ENCODE measurements around the gene HLA-G.
"Not testable (repeated sequence)": the region's sequence is repeated elsewhere in the genome, so short reads cannot be mapped to it uniquely, and the experiment has no call there.

HLA-G gene

GRCh38 chr6:29827579-29828470 lies at the start of gene HLA-G:
Gene HLA-G (plus strand): TSS chr6:29827825. CDS start chr6:29827845, 20 bp downstream.
- DNase-seq (ENCODE audit: low spot score): no peak

- DNase-seq (ENCODE audit: low spot score): not testable (repeated sequence)
These were observed 47.5 kb upstream of the HLA-G start for GRCh38 chr6:29780019-29780698.

GRCh38 chr6:29789176-29789575 lies 38.4 kb upstream of the HLA-G start:
- DNase-seq (ENCODE audit: low spot score): no peak

GRCh38 chr6:29790626-29791025 lies 37.0 kb upstream of the HLA-G start:
- DNase-seq (ENCODE audit: low spot score): no peak

GRCh38 chr6:29791162-29791561 lies 36.5 kb upstream of the HLA-G start:
- no peak for DNase-seq (ENCODE audit: low spot score)

- DNase-seq (ENCODE audit: low spot score): peak; percentile 24
These were observed 35.9 kb upstream of the HLA-G start for GRCh38 chr6:29791786-29792122.

- DNase-seq (ENCODE audit: low spot score): peak; percentile 66
These were observed 35.2 kb upstream of the HLA-G start for GRCh38 chr6:29792123-29793035.

- no peak for DNase-seq (ENCODE audit: low spot score)
These were observed 34.6 kb upstream of the HLA-G start for GRCh38 chr6:29793036-29793356.

GRCh38 chr6:29793796-29794195 lies 33.8 kb upstream of the HLA-G start:
- no peak for DNase-seq (ENCODE audit: low spot score)

GRCh38 chr6:29796026-29796425 lies 31.6 kb upstream of the HLA-G start:
- DNase-seq (ENCODE audit: low spot score): no peak

GRCh38 chr6:29797135-29797534 lies 30.5 kb upstream of the HLA-G start:
- DNase-seq (ENCODE audit: low spot score): peak; percentile 47

GRCh38 chr6:29797966-29798365 lies 29.7 kb upstream of the HLA-G start:
- no peak for DNase-seq (ENCODE audit: low spot score)

- no peak for DNase-seq (ENCODE audit: low spot score)
These were observed 27.4 kb upstream of the HLA-G start for GRCh38 chr6:29800254-29800653.

- no peak for DNase-seq (ENCODE audit: low spot score)
These were observed 21.2 kb upstream of the HLA-G start for GRCh38 chr6:29806387-29806786.

GRCh38 chr6:29809249-29809648 lies 18.4 kb upstream of the HLA-G start:
- DNase-seq (ENCODE audit: low spot score): no peak

- no peak for DNase-seq (ENCODE audit: low spot score)
These were observed 17.3 kb upstream of the HLA-G start for GRCh38 chr6:29810371-29810770.

- DNase-seq (ENCODE audit: low spot score): no peak
These were observed 16.2 kb upstream of the HLA-G start for GRCh38 chr6:29811377-29811776.

GRCh38 chr6:29813066-29813465 lies 14.6 kb upstream of the HLA-G start:
- DNase-seq (ENCODE audit: low spot score): no peak

- no peak for DNase-seq (ENCODE audit: low spot score)
These were observed 13.8 kb upstream of the HLA-G start for GRCh38 chr6:29813809-29814208.

- DNase-seq (ENCODE audit: low spot score): no peak
These were observed 13.1 kb upstream of the HLA-G start for GRCh38 chr6:29814379-29815117.

GRCh38 chr6:29815118-29815750 lies 12.4 kb upstream of the HLA-G start:
- DNase-seq (ENCODE audit: low spot score): no peak
